ENCODE measurements around the gene HOOK2.
"Not testable (repeated sequence)": the region's sequence is repeated elsewhere in the genome, so short reads cannot be mapped to it uniquely, and the experiment has no call there.

HOOK2 gene

DNA sequence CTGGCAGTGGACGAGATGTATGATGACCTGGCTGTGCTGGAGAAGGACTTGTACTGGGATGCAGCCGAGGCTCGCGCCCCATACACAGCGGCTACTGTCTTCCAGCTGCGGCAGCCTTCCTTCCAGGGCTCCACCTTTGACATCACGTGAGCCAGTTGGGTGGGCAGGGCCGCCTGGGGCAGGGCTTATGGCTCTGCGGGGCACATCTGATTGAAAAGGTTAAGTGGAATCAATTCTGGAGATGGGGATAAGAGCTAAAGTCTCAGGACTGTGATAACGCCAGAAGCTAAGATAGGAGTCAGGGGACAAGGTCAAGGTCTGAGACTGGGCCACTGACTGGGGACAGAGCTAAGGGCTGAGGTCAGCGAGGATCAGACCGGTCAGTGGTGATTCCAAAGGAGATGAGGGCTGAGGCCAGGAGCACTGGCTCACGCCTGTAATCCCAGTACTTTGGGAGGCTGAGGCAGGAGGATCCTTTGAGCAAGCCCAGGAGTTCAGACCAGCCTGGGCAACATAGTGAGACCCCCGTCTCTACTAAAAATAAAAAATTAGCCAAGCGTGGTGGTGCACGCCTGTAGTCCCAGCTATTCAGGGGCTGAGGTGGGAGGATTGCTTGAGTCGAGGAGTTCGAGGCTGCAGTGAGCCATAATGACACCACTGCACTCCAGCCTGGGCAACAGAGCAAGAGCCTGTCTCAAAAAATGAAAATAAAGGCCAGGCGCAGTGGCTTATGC lies 19.0 kb downstream of the HOOK2 start:
- in situ Hi-C loops (cut with HindIII; ENCODE audit: low sequenced_read_pairs) = no loop called here

DNA sequence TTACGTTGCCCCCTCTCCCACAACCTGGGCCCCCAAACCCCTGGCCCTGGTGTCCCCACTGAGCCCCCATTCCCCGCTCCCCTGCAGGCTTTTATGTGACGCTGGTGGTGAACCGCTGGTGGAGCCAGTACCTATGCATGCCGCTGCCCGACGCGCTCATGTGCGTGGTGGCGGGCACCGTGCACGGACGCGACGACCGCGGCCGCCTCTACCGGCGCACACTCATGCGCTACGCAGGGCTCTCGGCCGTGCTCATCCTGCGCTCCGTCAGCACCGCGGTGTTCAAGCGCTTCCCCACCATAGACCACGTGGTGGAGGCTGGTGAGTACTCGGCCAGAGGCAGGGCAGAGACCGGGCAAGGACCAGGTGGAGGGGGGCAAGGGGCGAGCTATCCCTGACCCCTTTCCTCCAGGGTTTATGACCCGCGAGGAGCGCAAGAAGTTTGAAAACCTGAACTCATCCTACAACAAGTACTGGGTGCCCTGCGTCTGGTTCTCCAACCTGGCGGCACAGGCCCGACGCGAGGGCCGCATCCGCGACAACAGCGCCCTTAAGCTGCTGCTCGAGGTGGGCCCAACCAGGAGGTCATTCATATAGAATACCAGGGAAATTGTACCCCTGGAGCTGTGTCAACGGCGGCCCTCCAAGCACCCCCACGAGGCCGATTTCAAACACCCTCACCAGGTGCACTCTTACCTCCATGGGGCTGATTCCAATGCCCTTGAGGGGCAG lies 20.7 kb downstream of the HOOK2 start:
- in situ Hi-C loops (cut with HindIII; ENCODE audit: low sequenced_read_pairs) = no loop called here

DNA sequence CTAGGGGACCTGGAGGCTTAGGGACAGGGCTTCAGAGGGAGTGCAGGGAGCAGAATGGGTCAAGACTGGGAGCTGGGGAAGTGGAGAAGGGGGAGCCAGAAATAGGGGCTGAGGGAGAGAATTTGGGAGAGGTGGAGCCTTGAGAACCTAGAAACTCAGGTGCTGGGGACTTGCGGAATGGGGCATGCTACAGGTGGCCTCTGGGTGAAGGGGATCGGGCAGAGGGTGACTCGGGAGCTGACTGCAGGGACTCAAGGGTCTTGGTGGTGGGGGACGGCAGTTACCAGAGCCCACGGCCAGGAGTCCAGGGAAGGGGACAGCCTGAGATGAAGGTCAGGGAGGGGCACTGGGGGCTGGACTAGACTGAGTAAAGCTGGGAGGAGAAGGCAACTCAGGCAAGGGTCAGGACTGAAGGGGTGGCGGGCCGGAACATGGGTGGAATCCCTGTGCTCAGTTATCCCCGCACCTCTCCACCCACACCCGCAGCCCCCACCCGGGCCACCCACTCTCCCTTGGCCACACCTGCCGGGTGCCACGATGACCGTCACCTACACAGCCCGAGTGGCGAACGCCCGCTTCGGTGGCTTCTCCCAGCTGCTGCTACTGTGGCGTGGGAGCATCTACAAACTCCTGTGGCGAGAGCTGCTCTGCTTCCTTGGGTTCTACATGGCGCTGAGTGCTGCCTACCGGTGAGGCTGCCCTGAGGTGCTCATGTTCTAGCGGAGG lies 23.1 kb downstream of the HOOK2 start:
- in situ Hi-C loops (cut with HindIII; ENCODE audit: low sequenced_read_pairs) = no loop called here

DNA sequence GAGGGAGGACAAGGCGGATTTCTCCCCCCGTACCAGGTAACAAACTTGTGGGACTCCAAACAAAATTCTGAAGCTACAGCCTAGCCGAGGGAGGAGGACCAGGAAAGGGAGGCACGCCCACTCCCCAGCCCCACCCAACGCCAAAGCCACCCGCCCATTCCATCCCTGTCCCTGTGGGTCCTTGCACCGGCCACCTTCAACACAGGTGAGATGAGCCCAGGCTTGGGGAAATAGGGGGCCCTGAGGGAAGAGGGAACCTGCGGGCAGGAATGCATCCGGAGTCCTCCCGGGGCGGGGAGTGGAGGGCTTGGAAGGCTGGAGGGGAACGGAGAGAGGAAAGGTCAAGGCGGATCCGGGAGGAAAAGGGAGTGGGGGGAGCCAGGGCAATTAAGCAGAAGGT lies 23.7 kb downstream of the HOOK2 start, which contains the start of gene BEST2:
Gene BEST2, plus strand, starts transcription at position 157 of the 400 bp plus-strand sequence. CDS start 802 bp downstream, outside the sequence.
- in situ Hi-C loops (cut with HindIII; ENCODE audit: low sequenced_read_pairs) = no loop called here

DNA sequence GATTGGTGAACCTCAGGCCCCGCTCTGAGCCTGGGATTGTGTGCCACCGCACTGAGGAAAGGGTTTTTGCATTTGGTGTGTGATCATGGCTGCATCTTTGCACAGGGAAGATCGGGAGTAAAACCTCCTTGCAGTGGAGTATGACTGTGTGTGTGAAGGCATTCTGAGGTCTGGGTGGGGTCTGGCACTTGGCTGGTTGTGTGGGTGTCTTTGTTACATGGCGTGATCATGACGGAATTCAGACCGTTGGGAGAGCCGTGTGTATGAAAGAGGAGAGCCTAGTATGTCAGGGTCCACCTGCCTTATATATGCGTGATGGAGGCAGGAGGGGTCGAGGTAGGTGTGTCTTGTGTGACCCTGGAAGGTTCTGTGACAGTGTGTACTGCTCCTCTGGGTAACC lies 24.5 kb downstream of the HOOK2 start:
- in situ Hi-C loops (cut with HindIII; ENCODE audit: low sequenced_read_pairs) = no loop called here

DNA sequence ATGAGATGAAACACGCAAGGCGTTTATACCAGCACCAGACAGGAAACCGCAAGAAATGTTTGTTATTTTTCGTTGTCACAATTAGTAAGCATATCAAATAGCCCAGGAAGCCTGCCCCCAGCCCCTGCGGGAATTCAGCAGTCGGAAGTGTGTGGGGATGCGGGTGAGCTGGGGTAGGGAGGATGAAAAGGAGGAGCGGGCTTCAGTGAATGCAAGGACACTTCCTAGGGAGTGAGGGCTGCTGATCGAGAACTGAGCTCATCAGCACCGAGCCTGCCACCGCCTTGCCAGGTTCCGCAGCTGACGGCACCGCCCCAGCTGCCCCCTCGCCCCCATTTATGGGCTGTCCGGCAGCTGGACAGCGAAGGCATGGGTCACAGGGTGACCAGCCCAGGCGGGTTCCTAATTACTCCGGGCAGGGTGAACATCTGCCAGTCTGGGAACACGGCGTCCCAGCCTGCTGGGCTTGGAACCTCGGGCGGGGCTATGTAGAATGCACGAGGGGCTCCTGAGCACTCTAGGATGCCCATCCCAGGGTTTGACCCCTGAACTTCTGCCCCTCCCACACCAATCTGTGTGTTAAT lies 25.3 kb downstream of the HOOK2 start:
- in situ Hi-C loops (cut with HindIII; ENCODE audit: low sequenced_read_pairs) = no loop called here

DNA sequence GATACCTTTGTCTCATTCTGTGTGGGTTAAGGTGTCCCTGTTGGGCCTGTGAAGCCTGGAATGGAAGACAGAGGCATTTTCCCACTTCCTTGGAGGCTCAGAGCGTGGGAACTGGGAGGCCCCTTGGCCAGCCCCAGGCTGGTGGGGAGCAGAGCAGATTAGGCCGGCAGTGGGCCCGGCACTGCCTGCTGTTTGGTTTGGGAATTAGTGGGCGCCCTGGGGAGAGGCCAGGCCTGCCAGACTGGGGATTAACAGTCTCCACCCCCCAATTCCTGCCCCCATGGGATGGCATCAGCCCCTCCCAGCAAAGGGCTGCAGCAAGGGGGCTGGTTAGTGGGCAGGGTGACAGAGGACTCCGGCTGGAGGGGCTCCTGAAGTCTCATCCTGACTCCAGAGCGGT lies 26.9 kb downstream of the HOOK2 start:
- in situ Hi-C loops (cut with HindIII; ENCODE audit: low sequenced_read_pairs) = no loop called here

DNA sequence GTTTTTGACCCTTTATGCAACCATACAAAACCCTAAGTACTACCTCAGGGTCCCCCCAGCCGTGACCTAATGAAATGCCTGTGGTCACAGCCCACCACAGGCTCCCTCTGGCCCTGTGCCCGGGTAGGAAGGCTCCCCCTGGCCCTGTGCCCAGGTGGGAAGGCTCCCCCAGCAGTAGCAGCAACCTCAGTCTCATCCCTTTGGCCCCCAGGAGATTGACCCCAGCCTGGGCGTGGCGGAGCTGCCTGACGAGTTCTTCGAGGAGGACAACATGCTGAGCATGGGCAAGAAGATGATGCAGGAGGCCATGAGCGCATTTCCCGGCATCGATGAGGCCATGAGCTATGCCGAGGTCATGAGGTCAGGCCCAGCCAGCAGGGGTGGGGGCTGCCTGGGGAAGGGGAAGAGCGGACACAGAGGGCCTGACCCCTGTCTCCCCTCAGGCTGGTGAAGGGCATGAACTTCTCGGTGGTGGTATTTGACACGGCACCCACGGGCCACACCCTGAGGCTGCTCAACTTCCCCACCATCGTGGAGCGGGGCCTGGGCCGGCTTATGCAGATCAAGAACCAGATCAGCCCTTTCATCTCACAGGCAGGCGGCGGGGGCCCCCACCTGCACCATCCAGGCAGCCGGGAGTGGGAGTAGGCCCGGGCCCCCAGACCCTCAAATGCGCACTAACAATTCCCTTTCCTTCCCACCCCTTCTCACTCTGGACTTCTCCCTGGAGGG lies 30.0 kb downstream of the HOOK2 start:
- in situ Hi-C loops (cut with HindIII; ENCODE audit: low sequenced_read_pairs) = no loop called here

DNA sequence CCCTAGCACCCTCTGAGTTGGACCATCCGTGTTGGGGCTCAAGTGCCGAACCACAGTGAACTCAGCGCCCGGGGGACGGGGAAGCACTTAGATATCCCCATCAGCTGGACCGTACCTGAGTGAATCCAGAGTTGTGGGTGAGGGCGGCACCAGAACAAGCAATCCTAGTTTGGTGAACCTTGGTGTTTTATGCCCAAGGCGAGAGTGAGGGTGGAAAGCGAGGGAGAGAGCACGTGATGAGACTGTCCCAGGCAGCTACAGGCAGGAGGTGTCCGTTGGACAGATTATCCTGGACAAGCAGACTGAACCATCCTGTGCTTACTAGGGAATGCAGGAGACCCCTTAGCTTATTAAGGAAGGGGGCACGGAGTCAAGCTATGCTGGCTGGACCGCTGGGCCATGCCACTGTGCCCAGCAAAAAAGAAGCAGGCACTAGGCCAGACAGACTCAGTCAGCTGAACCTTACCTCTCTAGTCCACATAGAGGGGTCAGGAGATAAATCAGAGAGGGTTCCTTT lies 37.5 kb downstream of the HOOK2 start:
- in situ Hi-C loops (cut with HindIII; ENCODE audit: low sequenced_read_pairs) = no loop called here

DNA sequence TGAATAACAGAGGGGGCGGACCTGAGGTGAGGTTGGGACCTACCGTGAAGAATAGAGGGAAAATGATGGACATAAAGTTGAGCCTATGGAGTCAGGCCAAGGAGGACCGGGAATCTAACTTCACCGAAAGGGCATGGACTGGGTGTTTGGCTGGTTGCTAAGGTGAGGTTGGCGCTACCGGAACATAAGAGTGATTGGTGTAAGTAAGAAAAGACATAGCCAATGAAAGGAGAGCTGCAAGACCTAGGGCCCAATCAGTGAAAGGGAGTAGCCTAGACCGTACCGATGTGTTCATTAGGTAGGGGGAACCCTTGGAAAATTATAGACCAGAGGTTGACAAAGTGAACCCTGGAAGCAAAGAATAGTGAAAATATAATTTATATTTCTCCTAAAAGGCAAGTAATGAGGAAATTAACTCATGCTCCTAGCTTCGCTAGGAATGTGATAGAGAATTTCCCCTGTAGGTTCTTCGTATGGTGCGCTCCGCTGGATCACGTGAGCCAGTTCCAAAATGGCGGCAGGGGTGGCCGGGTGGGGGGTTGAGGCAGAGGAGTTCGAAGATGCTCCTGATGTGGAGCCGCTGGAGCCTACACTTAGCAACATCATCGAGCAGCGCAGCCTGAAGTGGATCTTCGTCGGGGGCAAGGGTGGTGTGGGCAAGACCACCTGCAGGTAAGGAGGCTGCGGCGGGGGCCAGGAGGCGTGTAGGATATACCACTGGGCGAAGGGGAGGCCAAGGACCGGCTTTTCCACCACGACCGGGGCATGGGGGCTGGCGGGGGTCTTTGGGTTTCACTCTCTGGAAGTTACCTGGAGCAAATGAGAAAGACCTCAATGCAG lies 38.1 kb downstream of the HOOK2 start, which contains the start of gene GET3:
Gene GET3, plus strand, starts transcription at position 503 of the 840 bp plus-strand sequence. Its CDS starts 9 bp downstream, at position 512.
- in situ Hi-C loops (cut with HindIII; ENCODE audit: low sequenced_read_pairs) = no loop called here

DNA sequence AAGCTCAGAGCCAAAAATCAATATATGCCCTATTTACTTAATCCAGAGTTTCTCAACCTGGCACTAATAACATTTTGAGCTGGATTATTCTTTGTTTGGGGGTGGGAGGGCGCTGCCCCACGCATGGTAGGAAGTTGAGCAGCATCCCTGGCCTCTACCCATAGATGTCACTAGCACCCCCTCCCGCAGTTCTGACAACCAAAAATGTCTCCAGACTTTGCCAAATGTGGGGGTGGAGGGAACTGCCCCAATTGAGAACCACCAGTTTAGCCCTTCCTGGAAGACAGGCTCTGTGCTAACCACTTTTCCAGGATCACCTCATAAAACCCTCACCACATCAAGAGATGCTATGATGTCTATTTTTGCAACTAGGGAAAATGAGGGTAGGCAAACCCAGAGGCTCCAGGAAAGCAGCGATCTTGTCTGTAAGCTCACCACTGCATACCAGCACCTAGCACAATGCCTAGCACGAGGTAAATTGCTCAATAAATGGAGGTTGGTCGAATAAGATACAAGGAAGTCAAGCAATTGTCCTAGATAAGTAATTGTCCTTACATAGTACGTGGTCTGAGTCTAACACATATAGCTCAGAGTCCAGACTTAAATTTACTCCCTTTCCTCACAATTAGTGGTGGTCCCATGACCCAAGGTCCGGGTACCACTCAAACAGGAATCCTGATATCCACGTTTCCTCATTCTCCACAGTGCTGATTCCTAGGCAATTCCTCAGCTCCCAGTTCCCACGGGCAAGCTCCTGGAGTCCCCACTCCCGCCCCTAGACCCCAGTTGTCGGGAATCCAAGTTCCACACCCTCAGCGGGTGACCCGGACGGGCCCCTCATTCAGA lies 41.8 kb downstream of the HOOK2 start:
- in situ Hi-C loops (cut with HindIII; ENCODE audit: low sequenced_read_pairs) = no loop called here

DNA sequence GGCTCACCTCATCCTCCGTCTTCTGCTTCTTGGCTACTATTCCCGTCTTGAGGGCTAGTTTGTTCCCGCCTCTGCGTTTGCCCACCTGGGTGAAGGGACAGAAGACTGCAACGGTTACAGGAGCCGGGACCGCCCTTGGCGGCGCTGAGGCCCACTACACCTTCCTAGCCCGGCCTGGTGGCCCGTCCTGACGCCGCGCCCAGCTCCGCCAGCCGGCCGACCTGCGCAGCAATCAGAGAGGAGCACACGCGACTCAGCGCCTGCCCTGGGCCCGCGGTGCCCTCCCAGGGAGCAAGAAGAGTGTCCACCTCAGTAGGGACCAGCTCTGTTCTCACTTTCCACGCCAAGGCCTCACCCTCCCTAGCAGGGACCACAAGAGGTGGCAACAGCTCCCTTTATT lies 44.0 kb downstream of the HOOK2 start:
- in situ Hi-C loops (cut with HindIII; ENCODE audit: low sequenced_read_pairs) = no loop called here

DNA sequence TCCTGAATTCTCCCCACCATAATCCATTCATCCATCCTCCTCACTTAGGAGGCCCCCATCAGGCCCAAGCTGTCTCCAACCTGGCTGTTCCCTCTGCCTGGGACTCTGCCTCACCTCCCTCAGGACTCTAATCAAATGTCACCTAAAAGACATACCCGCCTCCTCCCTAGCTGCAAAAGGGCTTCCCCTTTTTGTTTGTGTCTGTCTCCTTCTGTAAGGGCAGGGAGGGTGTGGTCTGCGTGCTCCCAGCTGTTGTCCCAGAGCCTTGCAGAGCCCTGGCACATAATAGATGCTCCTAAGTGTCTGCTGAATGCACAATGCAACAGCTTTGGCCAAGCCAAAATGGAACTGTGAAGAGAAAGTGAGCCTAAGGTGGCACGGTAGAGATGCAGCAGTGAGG lies 45.3 kb downstream of the HOOK2 start:
- in situ Hi-C loops (cut with HindIII; ENCODE audit: low sequenced_read_pairs) = no loop called here

DNA sequence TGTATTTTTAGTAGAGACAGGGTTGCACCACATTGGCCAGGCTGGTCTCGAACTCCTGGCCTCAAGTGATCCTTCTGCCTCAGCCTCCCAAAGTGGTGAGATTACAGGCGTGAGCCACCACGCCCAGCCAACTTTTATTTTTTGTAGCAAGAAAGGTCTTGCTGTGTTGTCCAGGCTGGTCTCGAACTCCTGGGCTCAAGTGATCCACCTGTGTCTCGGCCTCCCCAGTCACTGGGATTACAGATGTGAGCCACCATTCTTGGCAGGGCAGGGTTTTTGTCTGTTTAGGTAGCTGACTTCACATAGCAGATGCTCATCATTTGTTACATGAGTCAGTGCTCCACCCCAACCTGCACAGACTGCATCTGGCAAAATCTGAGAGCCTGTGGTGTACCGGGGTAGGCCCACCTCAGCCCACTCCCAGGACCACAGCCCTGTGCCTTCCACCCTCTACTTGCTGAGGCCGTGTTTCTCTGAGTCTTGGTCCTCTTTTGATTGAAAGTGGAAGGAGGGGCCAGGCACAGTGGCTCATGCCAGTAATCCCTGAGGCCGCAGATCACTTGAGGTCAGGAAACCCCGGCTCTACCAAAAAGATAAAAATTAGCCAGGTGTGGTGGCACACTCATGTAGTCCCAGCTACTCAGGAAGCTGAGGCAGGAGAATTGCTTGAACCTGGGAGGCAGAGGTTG lies 47.5 kb downstream of the HOOK2 start:
- in situ Hi-C loops (cut with HindIII; ENCODE audit: low sequenced_read_pairs) = no loop called here

DNA sequence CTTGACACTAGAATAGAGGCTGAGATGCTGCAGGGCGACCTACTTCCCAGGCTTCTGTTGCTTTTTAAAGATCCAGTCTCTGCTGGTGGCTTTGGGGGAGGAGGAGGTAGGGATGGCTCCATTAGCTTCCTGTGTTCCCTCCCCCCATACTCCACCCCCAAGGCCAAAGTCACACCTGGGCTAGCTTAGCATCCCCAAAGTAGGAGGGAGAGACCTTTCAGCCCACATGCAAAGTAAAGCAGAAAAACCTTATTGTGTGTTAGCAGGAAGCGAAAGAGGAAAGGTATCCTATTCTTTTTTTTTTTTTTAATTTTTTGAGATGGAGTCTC lies 48.4 kb downstream of the HOOK2 start:
- in situ Hi-C loops (cut with HindIII; ENCODE audit: low sequenced_read_pairs) = no loop called here

DNA sequence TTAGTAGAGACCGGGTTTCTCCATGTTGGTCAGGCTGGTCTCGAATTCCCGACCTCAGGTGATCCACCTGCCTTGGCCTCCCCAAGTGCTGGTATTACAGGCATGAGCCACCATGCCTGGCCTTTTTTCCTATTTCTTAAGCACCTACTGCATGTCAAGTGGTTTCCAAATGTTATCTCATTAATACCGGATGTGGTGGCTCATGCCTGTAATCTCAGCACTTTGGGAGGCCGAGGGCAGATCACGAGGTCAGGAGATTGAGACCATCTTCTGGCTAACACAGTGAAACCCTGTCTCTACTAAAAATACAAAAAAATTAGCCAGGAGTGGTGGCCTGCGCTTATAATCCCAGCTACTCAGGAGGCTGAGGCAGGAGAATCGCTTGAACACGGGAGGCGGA lies 49.7 kb downstream of the HOOK2 start:
- in situ Hi-C loops (cut with HindIII; ENCODE audit: low sequenced_read_pairs) = not testable (repeated sequence)

DNA sequence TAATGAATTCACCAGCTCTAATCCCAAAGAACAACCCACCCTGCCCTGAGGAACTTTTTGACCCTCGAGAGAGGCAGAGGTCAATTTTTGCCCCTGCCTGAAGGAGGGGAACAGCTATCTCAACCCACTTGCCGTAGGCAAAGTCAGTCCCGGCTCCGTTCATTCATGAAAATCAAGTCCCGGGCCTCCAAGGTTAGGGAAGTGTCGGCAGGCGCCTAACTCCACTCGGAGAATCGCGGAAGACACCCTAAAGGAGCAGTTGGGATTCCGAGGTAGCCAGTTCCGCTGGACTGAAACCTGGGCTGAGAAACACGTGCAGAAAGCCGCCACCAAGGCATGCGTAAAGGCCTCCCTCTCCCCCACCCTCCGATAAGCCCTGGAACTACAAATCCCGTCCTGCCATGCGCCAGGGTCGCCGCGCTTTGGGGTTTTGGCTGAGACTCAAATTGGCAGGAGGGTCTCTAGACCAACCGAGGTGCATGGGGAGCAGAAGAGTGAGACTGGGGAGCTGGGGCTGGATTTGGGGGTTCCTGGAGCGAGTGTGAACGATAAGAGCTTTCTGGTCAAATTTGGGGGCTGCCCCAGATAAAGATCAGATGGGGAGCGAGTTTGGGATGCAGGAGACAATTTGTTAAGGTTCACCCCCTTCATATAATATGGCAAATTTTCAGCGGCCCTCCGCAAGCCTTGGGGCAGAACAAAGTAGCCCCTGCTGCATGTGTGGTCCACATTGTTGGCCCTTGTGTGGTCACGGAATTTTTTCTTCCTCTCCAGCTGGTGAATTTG lies 51.5 kb downstream of the HOOK2 start, which contains the start of gene TNPO2:
Gene TNPO2, minus strand, starts transcription at position 292 of the 786 bp plus-strand sequence. CDS start 2,955 bp downstream, outside the sequence.
- in situ Hi-C loops (cut with HindIII; ENCODE audit: low sequenced_read_pairs) = no loop called here

Measured in DLD1 (cell line).